OCI-LY7 (cell line): ENCODE measurements around the gene PRKG1. TPM values are rescaled to one million over a fixed set of nuclear protein-coding genes. Genes with fewer than 3 reads are reported as not detected.

Experiments
- BruUV-seq: library from RNA; stranded (reverse); fragments of 400-500 nt; replicated peaks from 2 replicates; lab custom pipeline; 2021; lab: Mats Ljungman, UMichigan
- CTCF ChIA-PET: fragments of 300-600 bp; sonication (Branson Sonifier 250); formaldehyde crosslinking; loops from one replicate; lab custom pipeline; 2022; ENCODE audit warnings: antibody characterized with exemption; ENCODE audit not compliant: unreplicated experiment; lab: Charles Lee
- POLR2A ChIA-PET: fragments of 300-600 bp; sonication (Branson Sonifier 250); formaldehyde crosslinking; loops from one replicate; lab custom pipeline; 2022; ENCODE audit warnings: antibody characterized with exemption; lab: Charles Lee
- DNase-seq: peaks from one replicate; pipeline ENCODE4 v3.0.0-alpha.2; 2015; ENCODE audit warnings: low spot score
- H2AFZ ChIP-seq: fragments of 200-600 bp; sonication (generic), shearing (Covaris generic); 2 replicates; pipeline ENCODE4 v1.6.1; 2014; ENCODE audit warnings: mild to moderate bottlenecking, antibody characterized with exemption, low read length, moderate library complexity
- H3K27ac ChIP-seq: fragments of 200-600 bp; sonication (generic); 2 replicates; pipeline ENCODE4 v1.5.1; 2014; ENCODE audit warnings: mixed run types, low read depth, mild to moderate bottlenecking, moderate library complexity, low read length, inconsistent platforms; ENCODE audit not compliant: poor library complexity, severe bottlenecking
- H3K36me3 ChIP-seq: fragments of 200-600 bp; sonication (generic); 2 replicates; pipeline ENCODE4 v1.6.1; 2014; ENCODE audit warnings: mild to moderate bottlenecking, antibody characterized with exemption, low read length, moderate library complexity, mixed read lengths; ENCODE audit not compliant: insufficient read depth
- H3K4me1 ChIP-seq: fragments of 200-600 bp; sonication (generic); 2 replicates; pipeline ENCODE4 v1.5.1; 2014; ENCODE audit warnings: mild to moderate bottlenecking, low read length; ENCODE audit not compliant: insufficient read depth, poor library complexity, severe bottlenecking
- H3K4me2 ChIP-seq: fragments of 200-600 bp; sonication (generic); 2 replicates; pipeline ENCODE4 v1.6.1; 2014; ENCODE audit warnings: mild to moderate bottlenecking, low read length
- H3K4me3 ChIP-seq: fragments of 200-600 bp; sonication (generic); 2 replicates; pipeline ENCODE4 v1.5.1; 2014; ENCODE audit warnings: mild to moderate bottlenecking, low read depth, low read length; ENCODE audit not compliant: poor library complexity, severe bottlenecking
- H3K79me2 ChIP-seq: fragments of 200-600 bp; sonication (generic); 2 replicates; pipeline ENCODE4 v1.6.1; 2016; ENCODE audit warnings: low read depth, mild to moderate bottlenecking, low read length, moderate library complexity, mixed read lengths; ENCODE audit not compliant: insufficient read depth
- H3K9me2 ChIP-seq: fragments of 200-600 bp; sonication (generic); 2 replicates; pipeline ENCODE4 v1.6.1; 2016; ENCODE audit warnings: mild to moderate bottlenecking, low read length, mixed read lengths; ENCODE audit not compliant: insufficient read depth
- H3K9me3 ChIP-seq: fragments of 200-600 bp; sonication (generic); 2 replicates; pipeline ENCODE4 v1.6.1; 2014; ENCODE audit warnings: mild to moderate bottlenecking, mixed run types, low read length, mixed read lengths
- H4K20me1 ChIP-seq: fragments of 200-600 bp; sonication (generic); 2 replicates; pipeline ENCODE4 v1.6.1; 2014; ENCODE audit warnings: mild to moderate bottlenecking, antibody characterized with exemption, low read length, moderate library complexity, mixed read lengths; ENCODE audit not compliant: insufficient read depth
- CTCF ChIP-seq: fragments of 200-600 bp; sonication (generic); conservative IDR thresholded peaks from 2 replicates; pipeline ENCODE4 v1.5.1; 2014; ENCODE audit warnings: mild to moderate bottlenecking, antibody characterized with exemption, low read length, moderate library complexity, mixed read lengths
- EZH2phosphoT487 ChIP-seq: fragments of 200-600 bp; sonication (generic); IDR thresholded peaks from 2 replicates; pipeline ENCODE4 v1.6.1; 2018; ENCODE audit warnings: low read depth, borderline replicate concordance, mild to moderate bottlenecking, mixed run types, antibody characterized with exemption, low read length, moderate library complexity, mixed read lengths
- intact Hi-C: fragments of 100-400 bp; cut with micrococcal nuclease; formaldehyde crosslinking; loops from one replicate; pipeline ENCODE4 v1.10.0; 2022; ENCODE audit not compliant: unreplicated experiment
- total RNA-seq, 2 experiments: library from RNA; depleted of rRNA in 1 of 2; stranded (reverse); fragments of >200 nt in 1 of 2; shearing (Covaris generic) in 1 of 2; gene quantifications; 2 replicates each; pipeline ENCODE4 v1.2.3, GENCODE V29; 2014 to 2022

The PRKG1 gene
- total RNA-seq, 2 experiments from 2014 or later, result not detected

GRCh38 chr10:51640120-51640819 is 566.0 kb downstream of the PRKG1 start:
- BruUV-seq, result no TSS peak

GRCh38 chr10:51642581-51642980 is 568.3 kb downstream of the PRKG1 start:
- Histone ChIP-seq H3K9me3 (no peaks in the 10 kb centered on the region), H3K36me3 (no peaks in the 10 kb centered on the region), H2AFZ (no peak overlapping the region), H4K20me1 (no peaks in the 10 kb centered on the region), H3K4me2 (no peak overlapping the region), H3K79me2 (no peaks in the 10 kb centered on the region), H3K4me3 (no peak overlapping the region), H3K9me2 (no peaks in the 10 kb centered on the region), H3K27ac (no peak overlapping the region), H3K4me1 (no peaks in the 10 kb centered on the region)
- no peak for TF ChIP-seq EZH2phosphoT487
- no peak for TF ChIP-seq CTCF
- BruUV-seq, result no TSS peak
- intact Hi-C loops, result no loop called here
- POLR2A ChIA-PET, result no interaction called here
- no peak for DNase-seq
- CTCF ChIA-PET, result no interaction called here

More at GRCh38 chr10:51640120-51640819, 566.0 kb downstream of the PRKG1 start:
- H3K27ac ChIP-seq, result no peak overlapping the region
- POLR2A ChIA-PET, result interaction anchor here (1.1 kb wide), 1 partner anchor 127 kb away, joined by 3 read pairs; no protein-coding TSS in a partner anchor
- H4K20me1 ChIP-seq, result no peaks in the 10 kb centered on the region
- no peak overlapping the region for H3K4me3 ChIP-seq
- no peaks in the 10 kb centered on the region for H3K79me2 ChIP-seq
- H3K4me1 ChIP-seq, result no peaks in the 10 kb centered on the region
- no peaks in the 10 kb centered on the region for H3K36me3 ChIP-seq
- intact Hi-C loops, result no loop called here
- no peak overlapping the region for H3K4me2 ChIP-seq
- no peak for DNase-seq
- TF ChIP-seq CTCF (no peak), EZH2phosphoT487 (no peak)
- H2AFZ ChIP-seq, result no peak overlapping the region
- H3K9me3 ChIP-seq, result no peaks in the 10 kb centered on the region
- H3K9me2 ChIP-seq, result no peaks in the 10 kb centered on the region
- CTCF ChIA-PET, result no interaction called here

GRCh38 chr10:51643734-51644133 is 569.4 kb downstream of the PRKG1 start:
- no peak overlapping the region for H3K27ac ChIP-seq
- H4K20me1 ChIP-seq, result no peaks in the 10 kb centered on the region
- no peak overlapping the region for H2AFZ ChIP-seq
- BruUV-seq, result no TSS peak
- H3K4me2 ChIP-seq, result no peak overlapping the region
- H3K4me3 ChIP-seq, result no peak overlapping the region
- intact Hi-C loops, result no loop called here
- H3K79me2 ChIP-seq, result no peaks in the 10 kb centered on the region
- H3K9me2 ChIP-seq, result no peaks in the 10 kb centered on the region
- DNase-seq, result no peak
- no peaks in the 10 kb centered on the region for H3K36me3 ChIP-seq
- POLR2A ChIA-PET, result no interaction called here
- H3K4me1 ChIP-seq, result no peaks in the 10 kb centered on the region
- no peaks in the 10 kb centered on the region for H3K9me3 ChIP-seq
- CTCF ChIA-PET, result no interaction called here
- TF ChIP-seq CTCF (no peak), EZH2phosphoT487 (no peak)
